RWPE2 (cell line): ENCODE data around the gene SLC6A2.

Experiments
- ATAC-seq: fragments of 200-7000 bp; cut with Tn5 transposase; 3 replicates; pipeline ENCODE4 v1.9.1; 2021; ENCODE audit warnings: low read depth
- DNase-seq: peaks from one replicate; pipeline ENCODE4 v3.0.0-alpha.2; 2020; ENCODE audit warnings: low spot score
- H3K27ac ChIP-seq: fragments of 450-650 bp; 2 replicates; pipeline ENCODE4 v1.5.1; 2017; ENCODE audit warnings: mild to moderate bottlenecking; ENCODE audit not compliant: poor library complexity, severe bottlenecking
- H3K27me3 ChIP-seq: fragments of 250-450 bp; sonication (Bioruptor Pico); 2 replicates; pipeline ENCODE4 v1.5.1; 2021; ENCODE audit warnings: mild to moderate bottlenecking, moderate library complexity; ENCODE audit not compliant: insufficient read depth, poor library complexity, severe bottlenecking
- H3K36me3 ChIP-seq: fragments of 250-450 bp; sonication (Bioruptor Pico); 2 replicates; pipeline ENCODE4 v1.5.1; 2020; ENCODE audit warnings: low read depth, mild to moderate bottlenecking, moderate library complexity
- H3K4me1 ChIP-seq: fragments of 250-450 bp; sonication (Bioruptor Pico); 2 replicates; pipeline ENCODE4 v1.5.1; 2021; ENCODE audit warnings: mild to moderate bottlenecking, moderate library complexity; ENCODE audit not compliant: insufficient read depth, poor library complexity, severe bottlenecking
- H3K4me3 ChIP-seq: fragments of 250-450 bp; sonication (Bioruptor Pico); 2 replicates; pipeline ENCODE4 v1.5.1; 2021; ENCODE audit warnings: mild to moderate bottlenecking, moderate library complexity; ENCODE audit not compliant: severe bottlenecking
- H3K9me3 ChIP-seq: fragments of 250-450 bp; sonication (Bioruptor Pico); 2 replicates; pipeline ENCODE4 v1.5.1; 2021; ENCODE audit warnings: mild to moderate bottlenecking, moderate library complexity; ENCODE audit not compliant: severe bottlenecking
- TF ChIP-seq, protein P1 (sequence below): fragments of 450-650 bp; IDR thresholded peaks from one replicate; pipeline ENCODE4 v1.5.1; 2017; ENCODE audit warnings: mild to moderate bottlenecking, moderate library complexity; ENCODE audit not compliant: poor library complexity, severe bottlenecking

Gene SLC6A2

DNA sequence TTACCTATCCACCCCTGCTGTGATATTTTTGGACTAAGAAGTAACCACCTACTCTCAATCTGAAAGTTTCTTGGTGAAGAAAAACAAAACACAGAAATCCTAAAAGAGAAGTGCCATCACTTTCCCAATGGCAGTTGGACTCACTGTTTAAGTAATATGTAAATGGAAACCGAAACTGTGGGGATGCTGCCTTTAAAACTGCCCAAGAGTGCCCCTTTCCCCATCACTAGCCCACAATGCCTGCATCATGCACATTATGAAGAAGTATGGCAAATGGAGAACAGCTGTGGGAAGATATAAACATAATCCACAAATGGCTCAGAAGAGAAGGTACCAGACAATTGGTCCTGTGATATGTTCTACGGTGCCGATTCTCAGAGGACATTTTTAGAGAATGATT is 33.5 kb upstream of the SLC6A2 start:
- Histone ChIP-seq H3K9me3 (no peaks in the 10 kb centered on the region), H3K4me1 (no peaks in the 10 kb centered on the region), H3K36me3 (no peaks in the 10 kb centered on the region), H3K4me3 (no peak overlapping the region), H3K27me3 (no peaks in the 10 kb centered on the region), H3K27ac (no peak overlapping the region)
- TF ChIP-seq, protein P1, sequence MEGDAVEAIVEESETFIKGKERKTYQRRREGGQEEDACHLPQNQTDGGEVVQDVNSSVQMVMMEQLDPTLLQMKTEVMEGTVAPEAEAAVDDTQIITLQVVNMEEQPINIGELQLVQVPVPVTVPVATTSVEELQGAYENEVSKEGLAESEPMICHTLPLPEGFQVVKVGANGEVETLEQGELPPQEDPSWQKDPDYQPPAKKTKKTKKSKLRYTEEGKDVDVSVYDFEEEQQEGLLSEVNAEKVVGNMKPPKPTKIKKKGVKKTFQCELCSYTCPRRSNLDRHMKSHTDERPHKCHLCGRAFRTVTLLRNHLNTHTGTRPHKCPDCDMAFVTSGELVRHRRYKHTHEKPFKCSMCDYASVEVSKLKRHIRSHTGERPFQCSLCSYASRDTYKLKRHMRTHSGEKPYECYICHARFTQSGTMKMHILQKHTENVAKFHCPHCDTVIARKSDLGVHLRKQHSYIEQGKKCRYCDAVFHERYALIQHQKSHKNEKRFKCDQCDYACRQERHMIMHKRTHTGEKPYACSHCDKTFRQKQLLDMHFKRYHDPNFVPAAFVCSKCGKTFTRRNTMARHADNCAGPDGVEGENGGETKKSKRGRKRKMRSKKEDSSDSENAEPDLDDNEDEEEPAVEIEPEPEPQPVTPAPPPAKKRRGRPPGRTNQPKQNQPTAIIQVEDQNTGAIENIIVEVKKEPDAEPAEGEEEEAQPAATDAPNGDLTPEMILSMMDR = no peak
- ATAC-seq (no peak), DNase-seq (no peak)

DNA sequence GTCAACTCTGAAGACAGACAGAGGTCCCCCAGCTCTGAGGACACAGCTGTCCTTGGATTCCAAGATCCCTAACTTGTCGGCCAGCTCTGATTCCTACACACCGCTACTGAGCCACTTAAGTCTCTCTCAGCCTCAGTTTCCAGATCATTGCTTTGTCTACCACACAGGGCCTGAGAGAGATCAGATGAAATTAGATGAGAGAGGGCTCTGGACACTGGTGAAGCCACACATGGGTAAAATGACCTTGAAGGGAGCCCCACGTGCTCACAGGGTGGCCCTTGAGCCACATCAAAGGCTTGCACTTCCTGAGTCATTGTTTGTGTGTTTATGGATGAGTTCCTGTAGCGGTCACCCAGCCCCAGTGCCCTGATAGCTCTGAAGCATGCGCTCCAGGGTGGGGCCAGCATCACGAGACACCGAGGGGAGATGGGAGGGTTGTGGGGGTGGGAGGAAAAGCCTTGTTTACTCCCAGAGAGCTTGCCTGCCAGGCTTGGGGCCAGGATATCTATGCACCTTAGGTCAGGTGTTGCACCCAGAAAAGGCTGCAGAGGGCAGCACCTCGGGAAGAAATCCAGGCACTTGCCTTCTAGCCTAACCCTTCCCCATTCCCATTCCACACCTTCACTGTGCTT is 32.7 kb upstream of the SLC6A2 start:
- H3K4me1 ChIP-seq = no peaks in the 10 kb centered on the region
- H3K4me3 ChIP-seq = no peak overlapping the region
- no peaks in the 10 kb centered on the region for H3K36me3 ChIP-seq
- no peak overlapping the region for H3K27ac ChIP-seq
- H3K27me3 ChIP-seq = no peaks in the 10 kb centered on the region
- ATAC-seq = peak; percentile 61; the same call in 2 of the 3 replicates
- TF ChIP-seq, protein P1 = peak; percentile 34
- H3K9me3 ChIP-seq = no peaks in the 10 kb centered on the region
- no peak for DNase-seq

DNA sequence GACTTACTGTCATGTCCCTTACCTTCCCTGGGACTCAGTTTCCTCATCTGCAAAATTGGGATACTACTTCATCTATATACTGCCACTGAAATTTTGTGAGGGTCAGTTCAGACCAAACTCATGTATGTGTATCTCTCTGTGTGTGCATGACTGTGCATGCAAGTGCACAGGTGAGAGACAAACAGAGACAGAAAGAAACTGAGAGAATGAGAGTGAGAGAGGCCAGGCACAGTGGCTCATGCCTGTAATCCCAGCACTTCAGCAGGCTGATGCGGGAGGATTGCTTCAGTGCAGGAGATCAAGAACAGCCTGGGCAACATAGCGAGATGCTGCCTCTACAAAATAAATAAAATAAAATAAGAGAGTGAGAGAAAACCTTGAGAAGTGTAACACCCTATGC is 32.1 kb upstream of the SLC6A2 start:
- Histone ChIP-seq H3K36me3 (no peaks in the 10 kb centered on the region), H3K4me3 (no peak overlapping the region), H3K9me3 (no peaks in the 10 kb centered on the region), H3K27me3 (no peaks in the 10 kb centered on the region), H3K27ac (no peak overlapping the region), H3K4me1 (no peaks in the 10 kb centered on the region)
- TF ChIP-seq, protein P1 = peak; percentile 11
- no peak for ATAC-seq
- no peak for DNase-seq

DNA sequence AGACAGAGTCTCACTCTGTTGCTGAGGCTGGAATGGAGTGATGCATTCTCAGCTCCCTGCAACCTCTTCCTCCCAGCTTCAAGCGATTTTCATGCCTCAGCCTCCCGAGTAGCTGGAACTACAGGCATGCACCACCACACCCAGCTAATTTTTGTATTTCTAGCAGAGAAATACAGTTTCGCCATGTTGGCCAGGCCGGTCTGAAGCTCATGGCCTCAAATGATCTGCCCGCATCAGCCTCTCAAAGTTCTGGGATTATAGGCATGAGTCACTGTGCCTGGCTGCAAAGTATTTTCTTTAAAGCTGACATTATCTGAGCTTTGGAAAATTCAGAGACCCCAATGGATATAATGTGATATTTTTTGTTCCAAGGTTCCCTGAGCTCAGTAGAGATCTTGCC is 31.1 kb upstream of the SLC6A2 start:
- TF ChIP-seq, protein P1 = no peak
- ATAC-seq = no peak
- Histone ChIP-seq H3K27me3 (no peaks in the 10 kb centered on the region), H3K36me3 (no peaks in the 10 kb centered on the region), H3K9me3 (no peaks in the 10 kb centered on the region), H3K4me1 (no peaks in the 10 kb centered on the region), H3K4me3 (no peak overlapping the region), H3K27ac (no peak overlapping the region)
- no peak for DNase-seq

- DNase-seq (no peak), ATAC-seq (no peak)
- Histone ChIP-seq H3K4me3 (no peak overlapping the region), H3K27ac (no peak overlapping the region), H3K36me3 (no peaks in the 10 kb centered on the region), H3K27me3 (no peaks in the 10 kb centered on the region), H3K9me3 (no peaks in the 10 kb centered on the region), H3K4me1 (no peaks in the 10 kb centered on the region)
- TF ChIP-seq, protein P1 = no peak
These were observed 29.9 kb upstream of the SLC6A2 start for GRCh38 chr16:55625843-55626242.
